Measurements from ENCODE around the gene SLC31A1. TPM values are rescaled to one million over a fixed set of nuclear protein-coding genes. Genes with fewer than 3 reads are reported as not detected.
"Not testable (repeated sequence)": the region's sequence is repeated elsewhere in the genome, so short reads cannot be mapped to it uniquely, and the experiment has no call there.

Gene SLC31A1
- total RNA-seq, 1 donor from 2014 or later = 20.0 TPM

GRCh38 chr9:113223963-113224362 is 2.6 kb downstream of the SLC31A1 start:
- H3K27ac Mint-ChIP-seq = no peak overlapping the region
- no peak for DNase-seq (ENCODE audit: low spot score)
- H3K36me3 Mint-ChIP-seq (ENCODE audit: low read depth) = peaks cover 21% of the 10 kb centered on the region
- intact Hi-C loops (cut with micrococcal nuclease) = loop anchor here (5.0 kb wide), 2 partner anchors 128 to 737 kb away; partner anchors contain the start of gene KIAA1958
- no peaks in the 10 kb centered on the region for H3K9me3 Mint-ChIP-seq
- peaks cover 42% of the 10 kb centered on the region for H3K4me1 Mint-ChIP-seq (ENCODE audit: low read depth)
- H3K27me3 Mint-ChIP-seq (ENCODE audit: low read depth) = no peaks in the 10 kb centered on the region
- H3K4me3 Mint-ChIP-seq (ENCODE audit: low read depth) = no peak overlapping the region

GRCh38 chr9:113227436-113227835 is 6.1 kb downstream of the SLC31A1 start:
- H3K27ac Mint-ChIP-seq = no peak overlapping the region
- no peaks in the 10 kb centered on the region for H3K9me3 Mint-ChIP-seq
- peaks cover 20% of the 10 kb centered on the region for H3K36me3 Mint-ChIP-seq (ENCODE audit: low read depth)
- H3K4me3 Mint-ChIP-seq (ENCODE audit: low read depth) = no peak overlapping the region
- DNase-seq (ENCODE audit: low spot score) = no peak
- peaks cover 27% of the 10 kb centered on the region for H3K4me1 Mint-ChIP-seq (ENCODE audit: low read depth)
- intact Hi-C loops (cut with micrococcal nuclease) = no loop called here
- H3K27me3 Mint-ChIP-seq (ENCODE audit: low read depth) = no peaks in the 10 kb centered on the region

- Mint-ChIP-seq H3K36me3 (ENCODE audit: low read depth) (peaks cover 20% of the 10 kb centered on the region), H3K9me3 (no peaks in the 10 kb centered on the region), H3K27me3 (ENCODE audit: low read depth) (no peaks in the 10 kb centered on the region), H3K4me3 (ENCODE audit: low read depth) (no peak overlapping the region), H3K27ac (no peak overlapping the region), H3K4me1 (ENCODE audit: low read depth) (peaks cover 26% of the 10 kb centered on the region)
- no peak for DNase-seq (ENCODE audit: low spot score)
- intact Hi-C loops (cut with micrococcal nuclease) = no loop called here
These were observed 6.9 kb downstream of the SLC31A1 start for GRCh38 chr9:113228130-113228665.

- Mint-ChIP-seq H3K36me3 (ENCODE audit: low read depth) (peaks cover 13% of the 10 kb centered on the region), H3K27me3 (ENCODE audit: low read depth) (no peaks in the 10 kb centered on the region)
These were observed 10.4 kb downstream of the SLC31A1 start for GRCh38 chr9:113231701-113232100.

GRCh38 chr9:113235701-113236255 is 14.4 kb downstream of the SLC31A1 start:
- intact Hi-C loops (cut with micrococcal nuclease); H3K27me3 Mint-ChIP-seq (ENCODE audit: low read depth); H3K36me3 Mint-ChIP-seq (ENCODE audit: low read depth); DNase-seq (ENCODE audit: low spot score); H3K9me3 Mint-ChIP-seq; H3K4me3 Mint-ChIP-seq (ENCODE audit: low read depth); H3K27ac Mint-ChIP-seq: not testable (repeated sequence)
- H3K4me1 Mint-ChIP-seq (ENCODE audit: low read depth) = peaks cover 26% of the 10 kb centered on the region

More at GRCh38 chr9:113231701-113232100, 10.4 kb downstream of the SLC31A1 start:
- no peak overlapping the region for H3K4me3 Mint-ChIP-seq (ENCODE audit: low read depth)
- H3K27ac Mint-ChIP-seq = no peak overlapping the region
- H3K4me1 Mint-ChIP-seq (ENCODE audit: low read depth) = peaks cover 20% of the 10 kb centered on the region
- no peaks in the 10 kb centered on the region for H3K9me3 Mint-ChIP-seq
- intact Hi-C loops (cut with micrococcal nuclease) = no loop called here
- DNase-seq (ENCODE audit: low spot score) = no peak

GRCh38 chr9:113237026-113237425 is 15.7 kb downstream of the SLC31A1 start:
- no peak for DNase-seq (ENCODE audit: low spot score)
- H3K9me3 Mint-ChIP-seq = no peaks in the 10 kb centered on the region
- peaks cover 30% of the 10 kb centered on the region for H3K4me1 Mint-ChIP-seq (ENCODE audit: low read depth)
- H3K36me3 Mint-ChIP-seq (ENCODE audit: low read depth) = no peaks in the 10 kb centered on the region
- no peak overlapping the region for H3K4me3 Mint-ChIP-seq (ENCODE audit: low read depth)
- no peaks in the 10 kb centered on the region for H3K27me3 Mint-ChIP-seq (ENCODE audit: low read depth)
- intact Hi-C loops (cut with micrococcal nuclease) = no loop called here
- H3K27ac Mint-ChIP-seq = no peak overlapping the region

- Mint-ChIP-seq H3K36me3 (ENCODE audit: low read depth) (no peaks in the 10 kb centered on the region), H3K4me1 (ENCODE audit: low read depth) (peaks cover 26% of the 10 kb centered on the region), H3K27ac (no peak overlapping the region), H3K27me3 (ENCODE audit: low read depth) (no peaks in the 10 kb centered on the region), H3K9me3 (no peaks in the 10 kb centered on the region), H3K4me3 (ENCODE audit: low read depth) (no peak overlapping the region)
- no peak for DNase-seq (ENCODE audit: low spot score)
- intact Hi-C loops (cut with micrococcal nuclease) = no loop called here
These were observed 17.0 kb downstream of the SLC31A1 start for GRCh38 chr9:113238202-113238858.

- Mint-ChIP-seq H3K9me3 (no peaks in the 10 kb centered on the region), H3K27ac (no peak overlapping the region), H3K4me3 (ENCODE audit: low read depth) (no peak overlapping the region), H3K27me3 (ENCODE audit: low read depth) (no peaks in the 10 kb centered on the region), H3K36me3 (ENCODE audit: low read depth) (no peaks in the 10 kb centered on the region), H3K4me1 (ENCODE audit: low read depth) (peaks cover 26% of the 10 kb centered on the region)
- intact Hi-C loops (cut with micrococcal nuclease) = no loop called here
- DNase-seq (ENCODE audit: low spot score) = no peak
These were observed 17.5 kb downstream of the SLC31A1 start for GRCh38 chr9:113238859-113239232.

- H3K27me3 Mint-ChIP-seq (ENCODE audit: low read depth) = no peaks in the 10 kb centered on the region
- no peaks in the 10 kb centered on the region for H3K36me3 Mint-ChIP-seq (ENCODE audit: low read depth)
- DNase-seq (ENCODE audit: low spot score) = no peak
- peaks cover 27% of the 10 kb centered on the region for H3K4me1 Mint-ChIP-seq (ENCODE audit: low read depth)
- H3K9me3 Mint-ChIP-seq = no peaks in the 10 kb centered on the region
- intact Hi-C loops (cut with micrococcal nuclease) = no loop called here
- H3K4me3 Mint-ChIP-seq (ENCODE audit: low read depth) = no peak overlapping the region
- no peak overlapping the region for H3K27ac Mint-ChIP-seq
These were observed 19.8 kb downstream of the SLC31A1 start for GRCh38 chr9:113241161-113241560.

- H3K36me3 Mint-ChIP-seq (ENCODE audit: low read depth) = peaks cover 12% of the 10 kb centered on the region
- intact Hi-C loops (cut with micrococcal nuclease) = no loop called here
- no peak overlapping the region for H3K27ac Mint-ChIP-seq
- H3K9me3 Mint-ChIP-seq = peaks cover 4% of the 10 kb centered on the region
- H3K27me3 Mint-ChIP-seq (ENCODE audit: low read depth) = no peaks in the 10 kb centered on the region
- peaks cover 14% of the 10 kb centered on the region for H3K4me1 Mint-ChIP-seq (ENCODE audit: low read depth)
- no peak overlapping the region for H3K4me3 Mint-ChIP-seq (ENCODE audit: low read depth)
- DNase-seq (ENCODE audit: low spot score) = no peak
These were observed 23.2 kb downstream of the SLC31A1 start for GRCh38 chr9:113244556-113244955.

GRCh38 chr9:113245894-113246293 is 24.6 kb downstream of the SLC31A1 start:
- Mint-ChIP-seq H3K4me3 (ENCODE audit: low read depth) (no peak overlapping the region), H3K9me3 (peaks cover 7% of the 10 kb centered on the region), H3K27me3 (ENCODE audit: low read depth) (no peaks in the 10 kb centered on the region), H3K4me1 (ENCODE audit: low read depth) (peaks cover 11% of the 10 kb centered on the region), H3K36me3 (ENCODE audit: low read depth) (peaks cover 13% of the 10 kb centered on the region), H3K27ac (no peak overlapping the region)
- intact Hi-C loops (cut with micrococcal nuclease) = no loop called here
- no peak for DNase-seq (ENCODE audit: low spot score)

- intact Hi-C loops (cut with micrococcal nuclease) = no loop called here
- Mint-ChIP-seq H3K4me1 (ENCODE audit: low read depth) (peaks cover 8% of the 10 kb centered on the region), H3K4me3 (ENCODE audit: low read depth) (no peak overlapping the region), H3K9me3 (peaks cover 13% of the 10 kb centered on the region), H3K36me3 (ENCODE audit: low read depth) (peaks cover 16% of the 10 kb centered on the region), H3K27ac (no peak overlapping the region), H3K27me3 (ENCODE audit: low read depth) (no peaks in the 10 kb centered on the region)
- DNase-seq (ENCODE audit: low spot score) = no peak
These were observed 25.6 kb downstream of the SLC31A1 start for GRCh38 chr9:113246928-113247327.

GRCh38 chr9:113247640-113248039 is 26.3 kb downstream of the SLC31A1 start:
- Mint-ChIP-seq H3K4me3 (ENCODE audit: low read depth) (no peak overlapping the region), H3K27me3 (ENCODE audit: low read depth) (no peaks in the 10 kb centered on the region), H3K9me3 (peaks cover 14% of the 10 kb centered on the region), H3K27ac (no peak overlapping the region), H3K4me1 (ENCODE audit: low read depth) (peaks cover 5% of the 10 kb centered on the region), H3K36me3 (ENCODE audit: low read depth) (peaks cover 16% of the 10 kb centered on the region)
- no peak for DNase-seq (ENCODE audit: low spot score)
- intact Hi-C loops (cut with micrococcal nuclease) = no loop called here

Data from activated T-helper 2 cell treated with anti-CD3 and anti-CD28 coated beads, Interferon-gamma antibody, Interleukin-2, Interleukin-4, amounts not matched to agents 10 μg/mL and 5 μg/mL and 100 μg/mL, durations not matched to agents 14 hours and 24 hours and 36 hours (primary cell).